ENCODE data around the gene TGM1. TPM values are rescaled to one million over a fixed set of nuclear protein-coding genes. Genes with fewer than 3 reads are reported as not detected.

Gene TGM1
- total and polyA plus RNA-seq, 12 donors: 0.28 to 2.7 (median 0.89) TPM; not detected in 1

- intact Hi-C loops (cut with DNase I): no loop called here
- 76 to 98% (median 88%) methylated on average over 3 to 4 of the region's 4 CpGs for WGBS, 4 donors
- H3K4me3 ChIP-seq: no peak overlapping the region
- H3K4me1 ChIP-seq (replicated peaks in 1 of 2): no peaks in the 10 kb centered on the region
- H3K9me3 ChIP-seq (replicated peaks in 1 of 3): no peaks in the 10 kb centered on the region
- H3K27me3 ChIP-seq: no peaks in the 10 kb centered on the region
- DNase-seq: no peak
- TF ChIP-seq POLR2A (IDR thresholded peaks at IDR 0.05) (no peak), CTCF (IDR thresholded peaks at IDR 0.05) (no peak)
- peaks cover 0 to 9% of the 10 kb centered on the region in 2 donors for H3K36me3 ChIP-seq (replicated peaks in 1 of 2)
- H3K27ac ChIP-seq: no peak overlapping the region
Observed at GRCh38 chr14:24285351-24285750, 22.4 kb upstream of the TGM1 start.

DNA sequence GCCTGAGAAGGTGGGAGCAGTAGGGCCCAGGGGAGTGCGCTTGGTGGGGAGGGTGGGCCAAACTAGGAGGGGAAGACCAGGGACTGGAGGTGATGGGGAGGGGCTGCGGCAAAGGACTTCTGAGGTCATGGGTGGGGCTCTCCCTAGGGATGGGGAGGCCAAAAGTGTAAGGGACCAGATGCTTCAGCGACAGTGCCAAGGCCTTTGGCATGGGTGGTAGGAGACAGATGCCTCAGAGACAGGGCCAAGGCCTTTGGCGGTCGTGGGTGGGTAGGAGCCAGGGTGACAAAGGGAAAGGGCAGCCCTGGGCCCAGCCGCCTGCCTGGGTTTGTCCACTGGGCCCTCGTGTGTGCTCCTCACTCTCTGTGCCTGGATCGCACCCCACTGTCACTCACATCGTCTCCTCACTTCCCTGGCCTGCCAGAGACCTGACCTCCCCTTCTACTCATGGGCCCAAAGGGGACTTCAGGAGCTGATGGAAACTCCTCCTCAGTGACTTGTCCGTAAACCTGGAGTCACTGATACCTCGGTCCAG is 21.6 kb upstream of the TGM1 start:
- Histone ChIP-seq H3K9me3 (replicated peaks in 1 of 3) (no peaks in the 10 kb centered on the region), H3K4me1 (replicated peaks in 1 of 2) (peaks cover 0 to 3% of the 10 kb centered on the region in 2 donors), H3K27me3 (no peaks in the 10 kb centered on the region), H3K4me3 (no peak overlapping the region), H3K27ac (no peak overlapping the region), H3K36me3 (replicated peaks in 1 of 2) (peaks cover 0 to 2% of the 10 kb centered on the region in 2 donors)
- DNase-seq: no peak
- 74 to 82% (median 80%) methylated on average over 9 to 11 of the region's 11 CpGs for WGBS, 4 donors
- no peak for TF ChIP-seq CTCF (IDR thresholded peaks at IDR 0.05)
- no peak for TF ChIP-seq POLR2A (IDR thresholded peaks at IDR 0.05)
- intact Hi-C loops (cut with DNase I): no loop called here

DNA sequence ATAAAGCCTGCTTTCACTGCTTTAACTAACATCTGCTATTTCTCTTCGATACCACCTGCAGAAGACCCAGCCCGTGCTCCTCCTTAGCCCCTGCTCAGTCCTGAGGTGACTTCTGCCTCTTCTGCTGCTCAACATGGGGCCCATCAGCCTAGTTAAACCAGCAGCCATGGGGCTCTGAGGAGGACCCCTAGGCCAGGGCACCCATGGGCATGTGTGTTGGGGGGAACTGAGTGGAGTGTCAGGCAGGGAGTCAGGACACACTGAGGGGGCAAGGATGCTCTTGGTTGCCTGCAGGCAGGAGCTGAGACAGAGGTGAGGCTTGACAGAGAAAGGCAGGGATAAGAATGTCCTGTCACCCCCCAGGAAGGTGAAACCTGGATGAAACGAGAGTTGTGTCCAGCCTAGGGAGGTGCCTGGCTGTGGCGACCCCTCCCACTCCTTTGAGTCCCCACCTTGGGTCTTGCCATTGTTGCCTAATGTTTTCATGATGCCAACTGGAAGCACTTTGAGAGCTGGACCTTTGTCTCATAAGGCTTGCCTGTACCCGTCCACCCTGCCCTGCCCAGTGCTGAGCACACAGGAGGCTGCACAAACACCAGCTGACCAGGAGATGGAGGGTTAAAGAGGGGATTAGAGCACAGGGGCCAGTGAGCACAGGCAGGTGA is 21.0 kb upstream of the TGM1 start:
- intact Hi-C loops (cut with DNase I): no loop called here

DNA sequence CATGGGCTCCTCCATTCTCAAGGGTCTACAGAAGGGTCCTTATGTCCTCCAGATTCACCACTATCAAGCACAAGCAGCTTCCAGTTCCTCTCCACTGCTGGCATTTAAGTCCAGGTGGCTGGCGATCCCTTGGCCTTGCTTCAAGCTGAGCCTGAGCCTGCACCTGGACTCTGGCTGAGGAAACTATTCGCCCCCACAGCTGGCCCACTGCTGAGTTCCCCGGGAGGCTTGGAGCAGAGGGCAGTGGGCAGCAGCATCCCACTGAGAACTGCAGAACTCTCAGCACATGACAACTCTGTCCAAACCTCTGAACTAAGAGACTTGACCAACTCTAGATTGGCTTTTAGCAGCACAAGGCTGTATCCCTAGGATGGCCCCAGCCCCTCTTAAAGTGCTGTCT is 19.8 kb upstream of the TGM1 start:
- WGBS, 4 donors: 79 to 90% (median 86%) methylated on average over 3 of the region's 3 CpGs
- intact Hi-C loops (cut with DNase I): no loop called here
- no peaks in the 10 kb centered on the region for H3K27me3 ChIP-seq
- H3K4me1 ChIP-seq (replicated peaks in 1 of 2): peaks cover 0 to 5% of the 10 kb centered on the region in 2 donors
- no peaks in the 10 kb centered on the region for H3K9me3 ChIP-seq (replicated peaks in 1 of 3)
- no peak overlapping the region for H3K4me3 ChIP-seq
- TF ChIP-seq POLR2A (IDR thresholded peaks at IDR 0.05) (no peak), CTCF (IDR thresholded peaks at IDR 0.05) (no peak)
- no peaks in the 10 kb centered on the region for H3K36me3 ChIP-seq (replicated peaks in 1 of 2)
- H3K27ac ChIP-seq: no peak overlapping the region
- DNase-seq: no peak

More for the DNA sequence above, 21.0 kb upstream of the TGM1 start:
- no peaks in the 10 kb centered on the region for H3K27me3 ChIP-seq
- no peaks in the 10 kb centered on the region for H3K36me3 ChIP-seq (replicated peaks in 1 of 2)
- no peak for DNase-seq
- WGBS, 4 donors: 90 to 99% (median 93%) methylated on average over 5 of the region's 5 CpGs
- no peak overlapping the region for H3K27ac ChIP-seq
- no peaks in the 10 kb centered on the region for H3K9me3 ChIP-seq (replicated peaks in 1 of 3)
- H3K4me1 ChIP-seq (replicated peaks in 1 of 2): peaks cover 0 to 5% of the 10 kb centered on the region in 2 donors
- no peak overlapping the region for H3K4me3 ChIP-seq
- TF ChIP-seq CTCF (IDR thresholded peaks at IDR 0.05) (no peak), POLR2A (IDR thresholded peaks at IDR 0.05) (no peak)
